ENCODE results near the gene ENPP5.
A peak's percentile ranks its signal among the peaks of the same experiment; 100 is the strongest.
"Not testable (repeated sequence)": the region's sequence is repeated elsewhere in the genome, so short reads cannot be mapped to it uniquely, and the experiment has no call there.

The ENPP5 gene

GRCh38 chr6:46172176-46172575 is 1.4 kb upstream of the ENPP5 start:
- no peak for DNase-seq

- DNase-seq, result no peak
These were observed 10.7 kb downstream of the ENPP5 start for GRCh38 chr6:46160102-46160501.

- no peak for DNase-seq
These were observed 11.6 kb downstream of the ENPP5 start for GRCh38 chr6:46159229-46159628.

GRCh38 chr6:46156701-46157100 is 14.1 kb downstream of the ENPP5 start:
- DNase-seq, result no peak

GRCh38 chr6:46149066-46149465 is 21.7 kb downstream of the ENPP5 start:
- not testable (repeated sequence) for DNase-seq

- DNase-seq, result no peak
These were observed 26.5 kb downstream of the ENPP5 start for GRCh38 chr6:46144270-46144669.

GRCh38 chr6:46138281-46138680 is 32.5 kb downstream of the ENPP5 start:
- DNase-seq, result peak; percentile 86

- DNase-seq, result peak; percentile 2
These were observed 33.4 kb downstream of the ENPP5 start for GRCh38 chr6:46137387-46137786.

- DNase-seq, result no peak
These were observed 33.9 kb downstream of the ENPP5 start for GRCh38 chr6:46136831-46137230.

GRCh38 chr6:46135176-46135575 is 35.6 kb downstream of the ENPP5 start:
- no peak for DNase-seq

- no peak for DNase-seq
These were observed 36.6 kb downstream of the ENPP5 start for GRCh38 chr6:46134216-46134615.

GRCh38 chr6:46131291-46131690 is 39.5 kb downstream of the ENPP5 start:
- not testable (repeated sequence) for DNase-seq

- no peak for DNase-seq
These were observed 40.1 kb downstream of the ENPP5 start for GRCh38 chr6:46130666-46131065.

- peak; percentile 96 for DNase-seq
These were observed 40.9 kb downstream of the ENPP5 start, which contains the start of gene ENPP4 for GRCh38 chr6:46129629-46130511. Gene ENPP4, plus strand, starts transcription at chr6:46129989. Its CDS starts 9,595 bp downstream, at chr6:46139584.

GRCh38 chr6:46129291-46129628 is 41.5 kb downstream of the ENPP5 start:
- DNase-seq, result peak; percentile 53

GRCh38 chr6:46128476-46128875 is 42.3 kb downstream of the ENPP5 start:
- DNase-seq, result no peak

GRCh38 chr6:46119679-46120078 is 51.1 kb downstream of the ENPP5 start:
- not testable (repeated sequence) for DNase-seq

- no peak for DNase-seq
These were observed 51.9 kb downstream of the ENPP5 start for GRCh38 chr6:46118836-46119235.

GRCh38 chr6:46118157-46118556 is 52.6 kb downstream of the ENPP5 start:
- DNase-seq, result no peak

GRCh38 chr6:46116289-46116688 is 54.5 kb downstream of the ENPP5 start:
- DNase-seq, result no peak

- no peak for DNase-seq
These were observed 55.1 kb downstream of the ENPP5 start for GRCh38 chr6:46115634-46116033.

- peak; percentile 81 for DNase-seq
These were observed 57.4 kb downstream of the ENPP5 start for GRCh38 chr6:46113370-46113769.

Measured in NCI-H1105 treated with DMSO at 0.1 percent for 48 hours (cell line).